ENCODE results near the gene AGXT.

- TF ChIP-seq CTCF (IDR thresholded peaks at IDR 0.05), result no peak
- TF ChIP-seq POLR2A (IDR thresholded peaks at IDR 0.05), result no peak
Observed at GRCh38 chr2:240898108-240898730, 29.6 kb downstream of the AGXT start.

Measured in right lobe of liver (tissue), 4 donors.